H9 (cell line): ENCODE results near the gene TPM4. TPM values are rescaled to one million over a fixed set of nuclear protein-coding genes. Genes with fewer than 3 reads are reported as not detected.

ENCODE experiments used
- DNase-seq: peaks from one replicate; pipeline ENCODE4 v3.0.0-alpha.2; 2017
- H2AFZ ChIP-seq: one replicate; pipeline ENCODE4 v1.6.1; 2013; ENCODE audit warnings: mild to moderate bottlenecking, low read length, control low read depth, moderate library complexity
- H2AK5ac ChIP-seq: 2 replicates; pipeline ENCODE4 v1.6.1; 2013; ENCODE audit warnings: low read length, control low read depth, mixed read lengths; ENCODE audit not compliant: insufficient read length
- H2BK120ac ChIP-seq: one replicate; pipeline ENCODE4 v1.6.1; 2013; ENCODE audit warnings: low read depth, mild to moderate bottlenecking, low read length, control low read depth, inconsistent platforms; ENCODE audit not compliant: poor library complexity, severe bottlenecking
- H2BK12ac ChIP-seq: 2 replicates; pipeline ENCODE4 v1.6.1; 2013; ENCODE audit warnings: low read length, control low read depth, mixed read lengths, low read depth; ENCODE audit not compliant: insufficient read length
- H2BK15ac ChIP-seq: 2 replicates; pipeline ENCODE4 v1.6.1; 2013; ENCODE audit warnings: low read depth, low read length, control low read depth
- H2BK20ac ChIP-seq: one replicate; pipeline ENCODE4 v1.6.1; 2013; ENCODE audit warnings: low read depth, mild to moderate bottlenecking, low read length, control low read depth, inconsistent platforms; ENCODE audit not compliant: poor library complexity, severe bottlenecking
- H2BK5ac ChIP-seq: 2 replicates; pipeline ENCODE4 v1.6.1; 2013; ENCODE audit warnings: low read length, control low read depth, mixed read lengths; ENCODE audit not compliant: insufficient read length
- H3K14ac ChIP-seq: 2 replicates; pipeline ENCODE4 v1.6.1; 2013; ENCODE audit warnings: low read length, control low read depth; ENCODE audit not compliant: insufficient read depth
- H3K18ac ChIP-seq: 2 replicates; pipeline ENCODE4 v1.6.1; 2013; ENCODE audit warnings: low read depth, mild to moderate bottlenecking, mixed read lengths, low read length, control low read depth; ENCODE audit not compliant: insufficient read length
- H3K23ac ChIP-seq: 2 replicates; pipeline ENCODE4 v1.6.1; 2013; ENCODE audit warnings: low read length, control low read depth, mixed read lengths, low read depth; ENCODE audit not compliant: insufficient read length
- H3K23me2 ChIP-seq: 2 replicates; pipeline ENCODE4 v1.6.1; 2013; ENCODE audit warnings: low read depth, mild to moderate bottlenecking, mixed read lengths, low read length, control low read depth; ENCODE audit not compliant: insufficient read length, poor library complexity, severe bottlenecking
- H3K27ac ChIP-seq: 2 replicates; pipeline ENCODE4 v1.5.1; 2013; ENCODE audit warnings: low read length, control low read depth, mixed read lengths, low read depth; ENCODE audit not compliant: insufficient read length
- H3K27me3 ChIP-seq: 2 replicates; pipeline ENCODE4 v1.6.1; 2013; ENCODE audit warnings: low read length, control low read depth, inconsistent platforms; ENCODE audit not compliant: insufficient read depth
- H3K4ac ChIP-seq: 2 replicates; pipeline ENCODE4 v1.6.1; 2013; ENCODE audit warnings: low read depth, mild to moderate bottlenecking, control low read depth, inconsistent platforms, low read length, moderate library complexity
- H3K4me1 ChIP-seq: 2 replicates; pipeline ENCODE4 v1.6.1; 2013; ENCODE audit warnings: low read length, control low read depth, inconsistent platforms; ENCODE audit not compliant: insufficient read depth
- H3K4me2 ChIP-seq: 2 replicates; pipeline ENCODE4 v1.6.1; 2013; ENCODE audit warnings: low read length, control low read depth, mixed read lengths; ENCODE audit not compliant: insufficient read length, insufficient read depth
- H3K56ac ChIP-seq: 2 replicates; pipeline ENCODE4 v1.6.1; 2013; ENCODE audit warnings: low read depth, mild to moderate bottlenecking, mixed read lengths, low read length, control low read depth; ENCODE audit not compliant: insufficient read length
- H3K79me1 ChIP-seq: 2 replicates; pipeline ENCODE4 v1.6.1; 2013; ENCODE audit warnings: low read depth, mild to moderate bottlenecking, moderate library complexity, low read length, control low read depth, inconsistent platforms; ENCODE audit not compliant: insufficient read depth, poor library complexity, severe bottlenecking
- H3K79me2 ChIP-seq: 2 replicates; pipeline ENCODE4 v1.6.1; 2013; ENCODE audit warnings: low read length, control low read depth, inconsistent platforms; ENCODE audit not compliant: insufficient read depth
- H3K9ac ChIP-seq: 2 replicates; pipeline ENCODE4 v1.6.1; 2013; ENCODE audit warnings: low read length, control low read depth, mixed read lengths; ENCODE audit not compliant: insufficient read length; ENCODE audit errors: extremely low read depth
- H3K9me3 ChIP-seq: one replicate; pipeline ENCODE4 v1.6.1; 2013; ENCODE audit warnings: low read depth, low read length, inconsistent platforms; ENCODE audit not compliant: control insufficient read depth
- H3T11ph ChIP-seq: one replicate; pipeline ENCODE4 v1.6.1; 2013; ENCODE audit warnings: mild to moderate bottlenecking, low read length, control low read depth, inconsistent platforms
- H4K20me1 ChIP-seq: one replicate; pipeline ENCODE4 v1.6.1; 2013; ENCODE audit not compliant: control insufficient read depth, insufficient read length, insufficient read depth
- H4K5ac ChIP-seq: 2 replicates; pipeline ENCODE4 v1.6.1; 2013; ENCODE audit warnings: low read depth, mild to moderate bottlenecking, mixed read lengths, low read length, control low read depth; ENCODE audit not compliant: insufficient read length
- H4K8ac ChIP-seq: replicated peaks from 2 replicates; pipeline ENCODE4 v1.6.1; 2013; ENCODE audit warnings: low read length, control low read depth, mixed read lengths, low read depth; ENCODE audit not compliant: insufficient read length
- H4K91ac ChIP-seq: 2 replicates; pipeline ENCODE4 v1.6.1; 2013; ENCODE audit warnings: low read depth, mild to moderate bottlenecking, moderate library complexity, mixed read lengths, low read length, control low read depth; ENCODE audit not compliant: insufficient read length
- H3K27ac Mint-ChIP-seq, 3 experiments: 2 replicates in 2 of 3; 3 replicates in 1 of 3; pipeline ENCODE4 v1.8.0; 2020 to 2021; ENCODE audit warnings: mixed read lengths in 3 of 3, mild to moderate bottlenecking in 1 of 3, moderate library complexity in 1 of 3
- H3K27me3 Mint-ChIP-seq: 2 replicates; pipeline ENCODE4 v1.8.0; 2021; ENCODE audit warnings: low read depth, mild to moderate bottlenecking, moderate library complexity, mixed read lengths
- H3K36me3 Mint-ChIP-seq, 3 experiments: 2 replicates in 2 of 3; 3 replicates in 1 of 3; pipeline ENCODE4 v1.8.0; 2020 to 2021; ENCODE audit warnings: low read depth in 3 of 3, mixed read lengths in 3 of 3; ENCODE audit not compliant: insufficient read depth in 1 of 3
- H3K4me1 Mint-ChIP-seq, 2 experiments: 2 replicates each; pipeline ENCODE4 v1.8.0; 2020; ENCODE audit warnings: mixed read lengths in 2 of 2
- H3K4me3 Mint-ChIP-seq, 2 experiments: 2 replicates in 1 of 2; 3 replicates in 1 of 2; pipeline ENCODE4 v1.8.0; 2020 to 2021; ENCODE audit warnings: mild to moderate bottlenecking in 2 of 2, mixed read lengths in 2 of 2, moderate library complexity in 1 of 2
- H3K9me3 Mint-ChIP-seq, 2 experiments: 2 replicates in 1 of 2; 3 replicates in 1 of 2; pipeline ENCODE4 v1.8.0; 2020; ENCODE audit warnings: mild to moderate bottlenecking in 2 of 2, mixed read lengths in 2 of 2, moderate library complexity in 1 of 2
- CTCF ChIP-seq: fragments of 200-600 bp; sonication (generic); conservative IDR thresholded peaks from 3 replicates; pipeline ENCODE4 v1.8.0; 2021; ENCODE audit warnings: antibody characterized with exemption, mild to moderate bottlenecking
- WGBS: extraction: QIAGEN DNeasy Blood & Tissue Kit; methylation state at CpG from one replicate; pipeline ENCODE4 v1.1.7; 2013; ENCODE audit warnings: missing lambda C conversion rate, low lambda C conversion rate, mixed read lengths; ENCODE audit not compliant: insufficient read length; ENCODE audit errors: extremely low coverage; 5-methylcytosine and 5-hydroxymethylcytosine counted together
- total RNA-seq: library from RNA; stranded (reverse); gene quantifications from 2 replicates; pipeline ENCODE4 v1.2.1, GENCODE V29; 2021

The TPM4 gene
- total RNA-seq, 1 experiment from 2014 or later = 431 TPM

GRCh38 chr19:16037424-16038195 is 38.7 kb upstream of the TPM4 start:
- H3K4me2 ChIP-seq = no peak overlapping the region
- no peaks in the 10 kb centered on the region for H3K27me3 ChIP-seq
- WGBS = no CpG with 5 or more reads among the region's 17 CpGs
- peaks cover 2 to 61% of the 10 kb centered on the region in 2 experiments; a peak in 3 of 5 replicates for H3K9me3 Mint-ChIP-seq
- H2BK12ac ChIP-seq = no peak overlapping the region
- no peak overlapping the region for H3T11ph ChIP-seq
- no peaks in the 10 kb centered on the region for H3K79me1 ChIP-seq
- no peak overlapping the region for H3K4me3 Mint-ChIP-seq
- no peak overlapping the region for H3K18ac ChIP-seq
- peaks cover 15% of the 10 kb centered on the region for H3K27me3 Mint-ChIP-seq
- no peak overlapping the region for H3K23ac ChIP-seq
- H3K14ac ChIP-seq = no peak overlapping the region
- no peak for TF ChIP-seq CTCF
- no peak overlapping the region for H3K56ac ChIP-seq
- no peak overlapping the region for H2BK20ac ChIP-seq
- H2BK120ac ChIP-seq = no peak overlapping the region
- H3K9me3 ChIP-seq = peaks cover 11% of the 10 kb centered on the region
- no peak overlapping the region for H2BK15ac ChIP-seq
- no peaks in the 10 kb centered on the region; a peak in 4 of 7 replicates for H3K36me3 Mint-ChIP-seq
- DNase-seq = no peak
- no peak overlapping the region for H4K5ac ChIP-seq
- no peak overlapping the region for H2AFZ ChIP-seq
- no peak overlapping the region for H3K4ac ChIP-seq
- no peak overlapping the region for H3K27ac ChIP-seq
- H3K23me2 ChIP-seq = no peaks in the 10 kb centered on the region
- H3K79me2 ChIP-seq = no peaks in the 10 kb centered on the region
- no peak overlapping the region for H2BK5ac ChIP-seq
- H4K91ac ChIP-seq = no peak overlapping the region
- H3K27ac Mint-ChIP-seq = peak overlapping the region in 1 of 3 experiments; percentile 94; a peak in 1 of 7 replicates
- H3K4me1 Mint-ChIP-seq = no peaks in the 10 kb centered on the region
- H4K8ac ChIP-seq = no peak overlapping the region
- no peak overlapping the region for H3K9ac ChIP-seq
- no peaks in the 10 kb centered on the region for H3K4me1 ChIP-seq
- H4K20me1 ChIP-seq = no peaks in the 10 kb centered on the region
- H2AK5ac ChIP-seq = no peak overlapping the region
